ENCODE results near the gene NECAB3. TPM values are rescaled to one million over a fixed set of nuclear protein-coding genes. Genes with fewer than 3 reads are reported as not detected.

Gene NECAB3
- total and polyA plus RNA-seq, 2 of the 4 experiments (the other 2 are of a cell fraction): 8.6 to 28.4 TPM

- H2BK120ac ChIP-seq (ENCODE audit: low read depth, low read length): no peak overlapping the region
- H3K4me2 ChIP-seq (ENCODE audit: low read depth, low read length): no peak overlapping the region
- no peak overlapping the region for H3K14ac ChIP-seq (replicated peaks; ENCODE audit: low read depth, low read length)
- no peak overlapping the region for H2BK20ac ChIP-seq (ENCODE audit: low read depth, low read length)
- no peak overlapping the region for H3K27ac ChIP-seq (ENCODE audit: insufficient read depth, low read length)
- DNase-seq: no peak
- H3K9me3 ChIP-seq (ENCODE audit: control insufficient read depth, insufficient read depth, low read length): no peaks in the 10 kb centered on the region
- H2AFZ ChIP-seq (replicated peaks; ENCODE audit: low read length, poor library complexity): no peak overlapping the region
- H2BK5ac ChIP-seq (ENCODE audit: low read depth, low read length, poor library complexity, severe bottlenecking): no peak overlapping the region
- dilution Hi-C loops (cut with HindIII; ENCODE audit: low sequenced_read_pairs, unreplicated experiment): no loop called here
- 0 out of 2 replicates have a peak, but pooled peaks cover 8% of the 10 kb centered on the region for H3K9me1 ChIP-seq (ENCODE audit: insufficient read depth, low read length)
- H3K79me1 ChIP-seq (ENCODE audit: low read depth in 1 of 2, low read length in 2 of 2): 0 out of 4 replicates have a peak, but pooled peaks cover 0 to 2% of the 10 kb centered on the region in 2 experiments
- CTCF ChIA-PET: no interaction called here
- no peak overlapping the region for H3K23ac ChIP-seq (ENCODE audit: low read depth, low read length)
- H4K8ac ChIP-seq (ENCODE audit: low read depth in 2 of 2, low read length in 2 of 2): no peak overlapping the region
- H4K5ac ChIP-seq (ENCODE audit: low read depth, low read length): no peak overlapping the region
- no peaks in the 10 kb centered on the region for H3K27me3 ChIP-seq (ENCODE audit: control insufficient read depth, insufficient read depth, low read length)
- H3K36me3 ChIP-seq (ENCODE audit: control insufficient read depth, insufficient read depth, low read length): peaks cover 8% of the 10 kb centered on the region; the same call in 1 of the 2 replicates
- TF ChIP-seq FOS (IDR thresholded peaks at IDR 0.05; ENCODE audit: low read depth, low read length) (no peak), MAFK (IDR thresholded peaks at IDR 0.05; ENCODE audit: low read depth, low read length) (no peak), MXI1 (IDR thresholded peaks at IDR 0.05; ENCODE audit: borderline replicate concordance, low read depth, low read length) (no peak), RCOR1 (IDR thresholded peaks at IDR 0.05; ENCODE audit: insufficient replicate concordance, low read length) (no peak), RFX5 (IDR thresholded peaks at IDR 0.05; ENCODE audit: low read depth, low read length) (no peak)
- no peak overlapping the region for H2BK15ac ChIP-seq (ENCODE audit: low read depth, low read length)
- no peak overlapping the region for H3K9ac ChIP-seq (ENCODE audit: low read depth, low read length)
- no peaks in the 10 kb centered on the region for H4K20me1 ChIP-seq (ENCODE audit: insufficient read depth, low read length)
- H3K4me3 ChIP-seq (ENCODE audit: insufficient read depth, low read depth, low read length): no peak overlapping the region
- H3K18ac ChIP-seq (ENCODE audit: low read depth, low read length): no peak overlapping the region
- no peak overlapping the region for H2AK5ac ChIP-seq (ENCODE audit: low read depth, low read length)
- POLR2A ChIA-PET (ENCODE audit: unreplicated experiment): no interaction called here
- no peak overlapping the region for H4K91ac ChIP-seq (ENCODE audit: insufficient read depth, low read depth, low read length)
- no peak overlapping the region for H3K4ac ChIP-seq (ENCODE audit: low read depth, low read length)
- in situ Hi-C loops (cut with MboI; ENCODE audit: low sequenced_read_pairs): no loop called here
- BruUV-seq (replicated peaks): no TSS peak
- peak overlapping the region; percentile 61 for H2AK9ac ChIP-seq (replicated peaks; ENCODE audit: low read depth, low read length, poor library complexity)
- intact Hi-C loops (cut with micrococcal nuclease): no loop called here
- ATAC-seq (ENCODE audit: low read depth): no peak
- H3K56ac ChIP-seq (ENCODE audit: extremely low read depth, insufficient read depth, low read length): no peak overlapping the region
- H3K4me1 ChIP-seq (ENCODE audit: control insufficient read depth, insufficient read depth, low read length): no peaks in the 10 kb centered on the region
- 100% methylated on average over 1 of the region's 14 CpGs; no CpG with 5 or more reads in 1 of the 2 experiments for WGBS, 2 experiments (ENCODE audit: extremely low coverage in 2 of 2, insufficient read length in 1 of 2)
Measured at GRCh38 chr20:33710681-33711445, 36.6 kb upstream of the NECAB3 start.

Measured in IMR-90 (cell line).